Naive thymus-derived CD8-positive, alpha-beta T cell (primary cell): ENCODE measurements around the gene MAL. TPM values are rescaled to one million over a fixed set of nuclear protein-coding genes. Genes with fewer than 3 reads are reported as not detected.
A peak's percentile ranks its signal among the peaks of the same experiment; 100 is the strongest.
"Not testable (repeated sequence)": the region's sequence is repeated elsewhere in the genome, so short reads cannot be mapped to it uniquely, and the experiment has no call there.

Experiments used
- ATAC-seq, 2 donors: fragments of 150-1000 bp; cut with Tn5 transposase in 1 of 2; sonication (Bioruptor Pico), chemical (Tn5 transposase) in 1 of 2; 1 replicate in 1 of 2; 2 replicates in 1 of 2; pipeline ENCODE4 v1.10.0; 2021; ENCODE audit warnings: mild to moderate bottlenecking in 2 of 2, moderate library complexity in 2 of 2
- POLR2A ChIA-PET: fragments of 350-600 bp; sonication (Branson Sonifier 250); formaldehyde crosslinking; loops from one replicate; lab custom pipeline; 2021; ENCODE audit warnings: antibody characterized with exemption; lab: Charles Lee
- DNase-seq, 10 donors: peaks; one replicate each; pipeline versions ENCODE4 v3.0.0 to v3.0.0-alpha.2; 2020 to 2022
- H3K27ac Mint-ChIP-seq, 10 donors: one replicate each; pipeline ENCODE4 v1.8.0; 2020 to 2022; ENCODE audit warnings: mild to moderate bottlenecking in 10 of 10, mixed read lengths in 10 of 10, moderate library complexity in 4 of 10, inconsistent platforms in 1 of 10
- H3K27me3 Mint-ChIP-seq, 5 donors: one replicate each; pipeline ENCODE4 v1.8.0; 2021 to 2022; ENCODE audit warnings: mixed read lengths in 5 of 5
- H3K36me3 Mint-ChIP-seq, 3 donors: one replicate each; pipeline ENCODE4 v1.8.0; 2020 to 2022; ENCODE audit warnings: mixed read lengths in 3 of 3, mild to moderate bottlenecking in 2 of 3, inconsistent platforms in 1 of 3
- H3K4me1 Mint-ChIP-seq, 4 donors: one replicate each; pipeline ENCODE4 v1.8.0; 2021 to 2022; ENCODE audit warnings: mixed read lengths in 4 of 4
- H3K4me3 Mint-ChIP-seq, 10 donors: one replicate each; pipeline ENCODE4 v1.8.0; 2020 to 2022; ENCODE audit warnings: mild to moderate bottlenecking in 10 of 10, mixed read lengths in 10 of 10, moderate library complexity in 6 of 10, inconsistent platforms in 1 of 10
- H3K9me3 Mint-ChIP-seq, 9 donors: one replicate each; pipeline ENCODE4 v1.8.0; 2020 to 2022; ENCODE audit warnings: mixed read lengths in 9 of 9, mild to moderate bottlenecking in 3 of 9, inconsistent platforms in 1 of 9, moderate library complexity in 1 of 9
- polyA plus RNA-seq, 3 donors: library from polyadenylated mRNA; unstranded; fragments of 300-500 nt; fragmentation: Illumina TruSeq; gene quantifications; one replicate each; pipeline ENCODE4 v1.2.3, GENCODE V29; 2021
- total RNA-seq, 8 experiments: library from RNA in 2 of 8; stranded (reverse) in 2 of 8; gene quantifications; one replicate each; pipeline ENCODE4 v1.2.3 and lab custom pipeline; 2021 to 2026

The MAL gene
- total and polyA plus RNA-seq, 5 experiments from 2014 or later: 116 to 284 (median 158) TPM

DNA sequence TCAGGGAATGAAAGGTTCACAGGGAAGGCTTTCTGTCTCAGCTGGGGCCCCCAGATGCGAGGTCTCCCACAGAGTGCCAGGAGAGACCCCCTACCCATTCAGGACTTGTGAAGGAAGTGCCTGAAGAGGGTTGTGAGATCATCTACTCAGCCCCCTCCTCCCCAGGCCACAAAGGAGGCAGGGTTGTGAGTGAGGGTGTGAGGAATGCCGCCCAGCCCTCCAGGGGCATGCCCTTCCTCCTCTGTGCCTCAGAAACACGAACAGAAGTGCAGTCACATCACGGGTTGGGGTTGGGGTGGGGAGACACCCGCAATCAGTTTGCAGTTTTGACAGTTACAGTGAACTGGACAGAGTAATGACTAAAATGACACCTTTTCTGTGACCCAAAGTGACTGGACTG is 5.0 kb downstream of the MAL start:
- H3K27me3 Mint-ChIP-seq: peaks cover 0 to 8% (median 0%) of the 10 kb centered on the region in 5 donors
- ATAC-seq (no peak), DNase-seq (peak in 1 of 10 donors; percentile 10)
- peaks cover 34 to 84% (median 77%) of the 10 kb centered on the region in 4 donors for H3K4me1 Mint-ChIP-seq
- no peaks in the 10 kb centered on the region for H3K9me3 Mint-ChIP-seq
- POLR2A ChIA-PET: interaction anchor here (0.8 to 14.4 kb wide), 4 partner anchors 10 to 48 kb away, joined by 3 to 944 read pairs (median 4); no protein-coding TSS in a partner anchor
- peak overlapping the region in 4 of 10 donors; percentile 12 to 61 (median 38) for H3K4me3 Mint-ChIP-seq
- peak overlapping the region in 8 of 10 donors; percentile 15 to 86 (median 64) for H3K27ac Mint-ChIP-seq
- peaks cover 0 to 20% (median 3%) of the 10 kb centered on the region in 3 donors for H3K36me3 Mint-ChIP-seq

DNA sequence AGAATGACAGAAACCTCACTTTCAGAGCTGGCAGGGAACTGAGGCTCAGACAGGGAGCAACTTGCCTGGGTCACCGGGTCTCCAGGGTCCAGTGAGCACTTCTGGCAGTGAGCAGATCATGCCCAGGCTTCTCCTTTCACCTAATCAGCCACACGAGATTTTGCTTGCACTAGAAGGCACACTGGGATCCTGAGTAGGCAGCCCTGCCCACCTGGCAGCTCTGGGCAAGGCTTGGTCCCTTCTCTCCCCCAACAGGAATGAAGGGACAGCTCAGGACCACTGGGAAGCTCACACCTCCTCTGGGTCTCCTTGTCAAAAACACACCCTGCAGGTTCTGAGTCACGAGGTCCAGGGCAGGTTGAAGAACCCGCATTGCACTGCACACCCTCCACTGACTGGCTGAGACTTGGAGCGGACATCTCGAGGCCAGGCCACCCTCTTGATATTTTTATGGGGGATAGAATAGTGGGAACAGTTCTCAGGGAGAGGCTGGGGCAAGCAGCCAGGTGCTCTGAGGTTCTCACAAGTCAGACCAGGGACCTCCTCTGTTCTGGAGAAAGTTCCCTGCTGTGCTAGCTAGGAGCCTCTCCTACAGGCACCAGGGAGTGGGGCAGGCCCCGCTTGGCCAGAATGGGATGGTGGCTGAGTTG is 5.7 kb downstream of the MAL start:
- Mint-ChIP-seq H3K4me1 (peaks cover 32 to 85% (median 80%) of the 10 kb centered on the region in 4 donors), H3K4me3 (peak overlapping the region in 3 of 10 donors; percentile 23 to 34 (median 33)), H3K27ac (peak overlapping the region; percentile 3 to 75 (median 49)), H3K9me3 (no peaks in the 10 kb centered on the region), H3K27me3 (peaks cover 0 to 6% (median 0%) of the 10 kb centered on the region in 5 donors), H3K36me3 (peaks cover 0 to 20% (median 3%) of the 10 kb centered on the region in 3 donors)
- POLR2A ChIA-PET: interaction anchor here (0.8 to 14.4 kb wide), 7 partner anchors 9 to 47 kb away, joined by 3 to 944 read pairs (median 4); no protein-coding TSS in a partner anchor
- ATAC-seq (no peak), DNase-seq (peak in 1 of 10 donors; percentile 45)

DNA sequence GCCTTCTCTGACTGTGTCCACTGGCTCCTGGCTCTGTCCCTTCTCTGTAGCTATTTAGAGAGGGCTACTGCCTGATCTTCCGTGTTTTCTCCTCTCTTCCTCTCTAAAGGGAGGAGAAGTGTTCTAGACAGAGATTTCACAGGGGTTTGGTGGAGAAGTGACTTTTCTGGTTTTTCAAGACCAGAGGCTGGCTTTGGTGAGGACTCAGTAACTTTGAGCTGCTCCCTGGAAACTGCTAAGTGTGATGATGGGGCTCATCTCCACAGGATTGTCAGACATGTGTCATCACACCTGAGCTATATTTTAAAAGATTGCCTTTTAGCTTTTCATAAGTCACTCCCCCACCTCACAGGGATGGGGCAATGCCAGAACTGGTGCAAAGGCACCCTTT is 6.2 kb downstream of the MAL start:
- POLR2A ChIA-PET: interaction anchor here (1.0 to 14.4 kb wide), 6 partner anchors 9 to 47 kb away, joined by 3 to 944 read pairs (median 5); no protein-coding TSS in a partner anchor
- peaks cover 0 to 5% (median 0%) of the 10 kb centered on the region in 9 donors for H3K9me3 Mint-ChIP-seq

DNA sequence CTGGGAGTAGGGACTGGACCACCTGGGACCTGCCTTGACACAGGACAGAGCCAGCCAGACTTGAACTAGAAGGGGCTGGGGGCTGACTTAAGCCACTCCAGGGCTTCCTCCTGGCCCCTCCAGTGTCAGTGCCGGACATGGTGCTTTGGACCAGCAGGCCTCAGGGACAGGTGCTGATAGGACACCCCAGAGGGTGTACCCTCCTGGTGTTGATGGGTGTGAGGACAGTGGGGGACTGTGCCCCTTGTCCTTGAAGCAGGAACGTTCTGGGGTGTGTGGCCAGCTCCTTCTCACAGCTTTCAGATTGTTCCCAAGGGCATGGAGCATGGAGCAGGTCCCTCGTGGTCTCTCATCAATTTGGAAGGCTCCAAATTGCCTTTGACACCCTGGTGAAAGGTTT is 6.8 kb downstream of the MAL start:
- POLR2A ChIA-PET: interaction anchor here (0.5 to 14.4 kb wide), 5 partner anchors 9 to 46 kb away, joined by 3 to 944 read pairs (median 6); no protein-coding TSS in a partner anchor
- peak in 1 of 10 donors; percentile 22 for DNase-seq
- Mint-ChIP-seq H3K4me1 (peaks cover 39 to 92% (median 81%) of the 10 kb centered on the region in 4 donors), H3K27me3 (peaks cover 0 to 2% (median 0%) of the 10 kb centered on the region in 5 donors), H3K27ac (peak overlapping the region in 3 of 10 donors; percentile 29 to 81 (median 69)), H3K4me3 (no peak overlapping the region), H3K36me3 (peaks cover 0 to 18% (median 2%) of the 10 kb centered on the region in 3 donors), H3K9me3 (peaks cover 0 to 11% (median 0%) of the 10 kb centered on the region in 9 donors)
- ATAC-seq: no peak

More for the DNA sequence above, 6.2 kb downstream of the MAL start:
- H3K4me3 Mint-ChIP-seq: peak overlapping the region in 3 of 10 donors; percentile 23 to 34 (median 33)
- H3K27me3 Mint-ChIP-seq: peaks cover 0 to 4% (median 0%) of the 10 kb centered on the region in 5 donors
- peak overlapping the region in 8 of 10 donors; percentile 15 to 75 (median 59) for H3K27ac Mint-ChIP-seq
- no peak for DNase-seq
- H3K36me3 Mint-ChIP-seq: peaks cover 0 to 20% (median 3%) of the 10 kb centered on the region in 3 donors
- ATAC-seq: no peak
- H3K4me1 Mint-ChIP-seq: peaks cover 34 to 90% (median 81%) of the 10 kb centered on the region in 4 donors

DNA sequence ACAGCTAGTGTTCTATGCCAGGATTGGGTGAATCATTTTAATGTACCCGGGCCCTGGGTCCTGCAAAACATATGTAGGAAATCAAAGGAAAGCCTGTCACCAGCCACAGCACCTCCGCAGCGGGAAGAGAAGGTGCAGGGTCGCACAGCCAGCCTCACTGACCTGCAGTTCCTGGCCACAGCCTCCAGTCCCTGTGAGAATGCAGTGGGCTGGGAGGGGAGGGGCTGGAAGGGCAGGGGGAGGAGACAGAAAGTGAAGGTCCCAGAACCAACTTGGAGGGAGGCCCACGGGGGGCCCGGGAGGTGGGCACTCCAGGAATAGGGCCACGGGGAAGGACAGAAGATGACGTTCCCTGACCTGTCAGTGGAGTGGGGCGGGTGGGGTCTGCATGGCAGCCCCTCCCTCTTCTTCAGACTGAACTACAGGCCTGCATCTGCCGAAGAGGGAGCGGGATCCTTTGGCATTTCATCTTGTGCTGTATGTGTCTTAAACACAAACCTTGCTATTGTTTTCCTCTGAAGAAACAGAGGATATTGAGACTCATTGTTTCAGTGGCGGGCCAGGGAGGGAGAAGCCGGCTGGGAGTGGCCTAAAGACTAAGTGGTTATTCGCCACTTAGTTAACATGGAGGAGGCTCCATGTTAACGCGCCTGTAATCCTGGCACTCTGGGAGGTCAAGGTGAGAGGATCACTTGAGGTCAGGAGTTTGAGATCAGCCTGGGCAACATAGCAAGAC is 7.5 kb downstream of the MAL start:
- Mint-ChIP-seq H3K4me3 (peak overlapping the region in 5 of 10 donors; percentile 10 to 39 (median 22)), H3K9me3 (peaks cover 0 to 18% (median 0%) of the 10 kb centered on the region in 9 donors), H3K4me1 (peaks cover 42 to 94% (median 84%) of the 10 kb centered on the region in 4 donors), H3K27ac (peak overlapping the region in 8 of 10 donors; percentile 29 to 84 (median 66)), H3K36me3 (peaks cover 0 to 16% (median 0%) of the 10 kb centered on the region in 3 donors), H3K27me3 (no peaks in the 10 kb centered on the region)
- DNase-seq (peak in 1 of 10 donors; percentile 13), ATAC-seq (no peak)
- POLR2A ChIA-PET: interaction anchor here (1.3 to 14.4 kb wide), 5 partner anchors 8 to 45 kb away, joined by 4 to 944 read pairs (median 22); partner anchors contain the start of gene MAL

DNA sequence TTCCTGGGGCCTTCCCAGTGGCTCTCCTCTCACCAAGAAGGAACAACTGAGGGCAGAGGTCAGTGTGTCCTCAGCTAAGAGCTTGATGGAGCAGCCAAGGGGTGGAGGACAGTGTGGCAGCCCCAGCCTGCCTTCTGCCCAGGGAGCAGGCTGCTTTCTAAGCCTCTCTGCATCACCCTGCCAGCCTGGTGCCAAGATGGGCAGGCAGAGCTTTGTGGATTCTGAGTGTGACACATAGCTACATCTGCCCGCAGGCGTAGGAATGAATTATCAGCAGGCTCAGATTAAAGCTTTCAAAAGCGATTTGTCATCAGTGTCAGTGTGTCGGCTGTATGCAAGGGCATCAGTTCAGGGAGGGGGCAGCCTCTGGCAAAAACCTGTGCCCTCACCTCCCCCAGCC is 8.7 kb downstream of the MAL start:
- Mint-ChIP-seq H3K9me3 (peaks cover 0 to 29% (median 0%) of the 10 kb centered on the region in 9 donors), H3K27me3 (no peaks in the 10 kb centered on the region), H3K4me3 (peak overlapping the region in 6 of 10 donors; percentile 15 to 56 (median 42)), H3K36me3 (peaks cover 0 to 11% (median 0%) of the 10 kb centered on the region in 3 donors), H3K4me1 (peaks cover 50 to 96% (median 86%) of the 10 kb centered on the region in 4 donors), H3K27ac (peak overlapping the region; percentile 48 to 97 (median 74))
- POLR2A ChIA-PET: interaction anchor here (0.8 to 3.1 kb wide), 6 partner anchors 9 to 44 kb away, joined by 3 to 26 read pairs (median 4); partner anchors contain the start of gene MAL
- peak in 1 of 10 donors; percentile 43 for DNase-seq
- ATAC-seq: peak in 1 of 2 donors; percentile 25

DNA sequence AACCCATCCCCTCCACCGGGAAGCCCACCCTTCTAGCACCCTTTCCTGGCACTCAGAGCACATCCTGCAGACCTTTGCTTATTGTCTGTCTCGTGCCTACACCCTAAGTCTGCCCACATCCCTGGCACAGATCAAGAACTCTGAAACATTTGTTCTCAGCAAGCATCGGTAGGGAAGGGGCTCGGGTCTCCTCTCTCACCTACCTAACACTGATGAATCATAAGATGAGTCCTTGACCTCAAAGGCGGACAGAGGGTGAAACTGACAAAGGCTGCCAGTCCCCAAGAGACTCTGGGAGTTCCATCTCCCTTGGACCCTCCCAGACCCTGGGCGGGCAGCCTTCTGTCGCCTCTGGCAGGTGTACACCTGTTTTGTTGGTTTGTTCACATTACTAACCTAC is 9.3 kb downstream of the MAL start:
- Mint-ChIP-seq H3K27ac (peak overlapping the region; percentile 44 to 97 (median 84)), H3K4me1 (peaks cover 49 to 95% (median 85%) of the 10 kb centered on the region in 4 donors), H3K4me3 (peak overlapping the region in 7 of 10 donors; percentile 13 to 69 (median 50)), H3K9me3 (peaks cover 0 to 29% (median 0%) of the 10 kb centered on the region in 9 donors), H3K36me3 (peaks cover 0 to 9% (median 0%) of the 10 kb centered on the region in 3 donors), H3K27me3 (no peaks in the 10 kb centered on the region)
- DNase-seq (peak in 1 of 10 donors; percentile 19), ATAC-seq (peak in 1 of 2 donors; percentile 25)
- POLR2A ChIA-PET: interaction anchor here (1.0 to 3.1 kb wide), 6 partner anchors 10 to 44 kb away, joined by 3 to 26 read pairs (median 3); partner anchors contain the start of gene MAL

DNA sequence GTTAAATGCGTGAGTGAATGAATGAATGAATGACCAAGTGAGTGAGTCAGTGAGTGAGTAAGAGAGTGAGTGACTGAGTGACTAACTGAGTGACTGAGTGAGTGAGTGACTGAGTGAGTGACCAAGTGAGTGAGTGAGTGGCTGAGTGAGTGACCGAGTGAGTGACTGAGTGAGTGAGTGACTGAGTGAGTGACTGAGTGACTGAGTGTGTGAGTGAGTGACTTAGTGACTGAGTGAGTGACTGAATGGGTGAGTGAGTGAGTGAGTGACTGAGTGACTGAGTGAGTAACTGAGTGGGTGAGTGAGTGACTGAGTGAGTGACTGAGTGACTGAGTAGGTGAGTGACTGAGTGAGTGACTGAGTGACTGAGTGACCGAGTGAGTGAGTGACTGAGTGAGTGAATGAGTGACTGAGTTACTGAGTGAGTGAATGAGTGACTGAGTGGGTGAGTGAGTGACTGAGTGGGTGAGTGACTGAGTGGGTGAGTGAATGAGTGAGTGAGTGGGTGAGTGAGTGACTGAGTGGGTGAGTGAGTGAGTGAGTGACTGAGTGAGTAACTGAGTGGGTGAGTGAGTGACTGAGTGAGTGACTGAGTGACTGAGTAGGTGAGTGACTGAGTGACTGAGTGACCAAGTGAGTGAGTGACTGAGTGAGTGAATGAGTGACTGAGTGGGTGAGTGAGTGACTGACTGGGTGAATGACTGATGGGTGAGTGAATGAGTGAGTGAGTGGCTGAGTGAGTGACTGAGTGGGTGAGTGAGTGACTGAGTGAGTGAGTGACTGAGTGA is 11.3 kb downstream of the MAL start:
- Mint-ChIP-seq H3K27me3 (no peaks in the 10 kb centered on the region), H3K9me3 (peaks cover 0 to 29% (median 0%) of the 10 kb centered on the region in 9 donors), H3K27ac (peak overlapping the region; percentile 59 to 97 (median 86)), H3K4me3 (peak overlapping the region in 7 of 10 donors; percentile 24 to 57 (median 50)), H3K4me1 (peaks cover 50 to 95% (median 84%) of the 10 kb centered on the region in 4 donors), H3K36me3 (peaks cover 0 to 7% (median 0%) of the 10 kb centered on the region in 3 donors)
- no peak for ATAC-seq
- DNase-seq: peak in 1 of 10 donors; percentile 36
- POLR2A ChIA-PET: no interaction called here

DNA sequence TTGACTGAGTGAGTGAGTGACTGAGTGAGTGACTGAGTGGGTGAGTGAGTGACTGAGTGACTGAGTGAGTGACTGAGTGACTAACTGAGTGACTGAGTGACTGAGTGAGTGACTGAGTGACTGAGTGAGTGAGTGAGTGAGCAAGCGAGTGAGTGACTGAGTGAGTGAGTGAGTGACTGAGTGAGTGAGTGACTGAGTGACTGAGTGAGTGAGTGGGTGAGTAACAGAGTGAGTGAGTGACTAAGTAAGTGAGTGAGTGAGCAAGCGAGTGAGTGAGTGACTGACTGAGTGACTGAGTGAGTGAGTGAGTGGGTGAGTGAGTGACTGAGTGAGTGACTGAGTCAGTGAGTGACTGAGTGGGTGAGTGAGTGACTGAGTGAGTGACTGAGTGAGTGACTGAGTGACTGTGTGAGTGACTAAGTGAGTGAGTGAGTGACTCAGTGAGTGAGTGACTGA is 11.9 kb downstream of the MAL start:
- H3K4me1 Mint-ChIP-seq: peaks cover 52 to 97% (median 86%) of the 10 kb centered on the region in 4 donors
- H3K9me3 Mint-ChIP-seq: peaks cover 0 to 29% (median 0%) of the 10 kb centered on the region in 9 donors
- ATAC-seq (no peak), DNase-seq (no peak)
- peak overlapping the region in 7 of 10 donors; percentile 13 to 56 (median 41) for H3K4me3 Mint-ChIP-seq
- POLR2A ChIA-PET: no interaction called here
- peaks cover 0 to 9% (median 0%) of the 10 kb centered on the region in 3 donors for H3K36me3 Mint-ChIP-seq
- H3K27ac Mint-ChIP-seq: peak overlapping the region; percentile 59 to 97 (median 86)
- no peaks in the 10 kb centered on the region for H3K27me3 Mint-ChIP-seq

DNA sequence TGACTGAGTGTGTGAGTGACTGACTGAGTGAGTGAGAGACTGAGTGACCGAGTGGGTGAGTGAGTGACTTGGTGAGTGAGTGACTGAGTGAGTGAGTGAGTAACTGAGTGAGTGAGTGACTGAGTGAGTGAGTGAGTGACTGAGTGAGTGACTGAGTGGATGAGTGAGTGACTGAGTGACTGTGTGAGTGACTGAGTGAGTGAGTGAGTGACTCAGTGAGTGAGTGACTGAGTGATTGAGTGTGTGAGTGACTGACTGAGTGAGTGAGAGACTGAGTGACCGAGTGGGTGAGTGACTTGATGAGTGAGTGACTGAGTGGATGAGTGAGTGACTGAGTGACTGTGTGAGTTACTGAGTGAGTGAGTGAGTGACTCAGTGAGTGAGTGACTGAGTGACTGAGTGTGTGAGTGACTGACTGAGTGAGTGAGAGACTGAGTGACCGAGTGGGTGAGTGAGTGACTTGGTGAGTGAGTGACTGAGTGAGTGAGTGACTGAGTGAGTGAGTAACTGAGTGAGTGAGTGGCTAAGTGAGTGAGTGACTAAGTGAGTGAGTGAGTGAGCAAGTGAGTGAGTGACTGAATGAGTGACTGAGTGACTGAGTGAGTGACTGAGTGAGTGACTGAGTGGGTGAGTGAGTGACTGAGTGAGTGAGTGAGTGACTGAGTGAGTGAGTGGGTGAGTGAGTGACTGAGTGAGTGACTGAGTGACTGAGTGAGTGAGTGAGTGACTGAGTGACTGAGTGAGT is 12.5 kb downstream of the MAL start:
- DNase-seq, ATAC-seq, POLR2A ChIA-PET, H3K27me3 Mint-ChIP-seq: not testable (repeated sequence)
- H3K27ac Mint-ChIP-seq: peak overlapping the region; percentile 59 to 97 (median 86)
- H3K4me1 Mint-ChIP-seq: peaks cover 55 to 99% (median 87%) of the 10 kb centered on the region in 4 donors
- peak overlapping the region in 6 of 10 donors; percentile 25 to 62 (median 38) for H3K4me3 Mint-ChIP-seq
- peaks cover 0 to 29% (median 0%) of the 10 kb centered on the region in 9 donors for H3K9me3 Mint-ChIP-seq
- peaks cover 0 to 12% (median 0%) of the 10 kb centered on the region in 3 donors for H3K36me3 Mint-ChIP-seq
